Measurements from ENCODE around the gene CYP26B1. TPM values are rescaled to one million over a fixed set of nuclear protein-coding genes. Genes with fewer than 3 reads are reported as not detected.

Gene CYP26B1
- polyA plus RNA-seq, 3 donors, result not detected

DNA sequence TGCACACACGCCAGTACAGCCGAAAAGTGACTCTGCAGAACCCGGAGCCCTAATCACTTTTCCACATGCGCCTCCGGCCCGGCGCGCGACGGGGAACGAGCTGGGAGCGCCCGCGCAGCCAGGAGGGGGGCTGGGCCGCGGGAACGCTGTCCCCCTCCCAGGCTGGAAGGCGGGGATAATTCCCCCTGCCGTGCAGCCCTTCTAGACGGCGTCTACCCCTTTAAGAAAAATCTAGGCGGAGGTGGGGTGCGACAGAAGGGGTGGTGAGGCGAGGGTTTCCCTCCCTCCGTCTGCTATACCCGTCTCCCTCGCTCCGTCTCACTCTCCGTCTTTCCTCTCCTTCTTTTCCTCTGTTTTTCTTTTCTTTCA, 2.4 kb downstream of the CYP26B1 start:
- Histone ChIP-seq H3K79me2 (ENCODE audit: insufficient read depth, low read length) (no peaks in the 10 kb centered on the region), H3K27ac (ENCODE audit: low read depth in 1 of 2, low read length in 2 of 2) (no peak overlapping the region), H4K20me1 (ENCODE audit: insufficient read depth, low read length) (no peaks in the 10 kb centered on the region), H3K9me3 (replicated peaks in 1 of 2; ENCODE audit: control insufficient read depth in 1 of 2, insufficient read depth in 1 of 2, low read length in 2 of 2) (peaks cover 10 to 25% of the 10 kb centered on the region in 2 donors), H3K27me3 (ENCODE audit: control insufficient read depth in 2 of 2, insufficient read depth in 2 of 2, low read length in 2 of 2) (peaks cover 53 to 81% of the 10 kb centered on the region in 2 donors), H3K4me1 (ENCODE audit: control insufficient read depth in 1 of 2, insufficient read depth in 2 of 2, low read length in 2 of 2) (peaks cover 3 to 11% of the 10 kb centered on the region in 2 donors), H3K4me3 (replicated peaks in 1 of 3; ENCODE audit: low read depth in 2 of 3, low read length in 3 of 3) (peak overlapping the region in 1 of 3 experiments; percentile 20), H2AFZ (ENCODE audit: insufficient read depth, low read depth, low read length, poor library complexity, severe bottlenecking) (no peak overlapping the region), H3K9ac (ENCODE audit: insufficient read depth, low read length, poor library complexity, severe bottlenecking) (no peak overlapping the region), H3K4me2 (replicated peaks; ENCODE audit: extremely low read depth, low read length, poor library complexity, severe bottlenecking) (peak overlapping the region; percentile 49), H3K36me3 (replicated peaks in 1 of 2; ENCODE audit: control insufficient read depth in 1 of 2, insufficient read depth in 2 of 2, low read length in 2 of 2) (no peaks in the 10 kb centered on the region)
- Mint-ChIP-seq H3K36me3 (peaks cover 3 to 13% of the 10 kb centered on the region in 2 donors), H3K4me1 (peaks cover 39% of the 10 kb centered on the region), H3K9me3 (peaks cover 2 to 31% (median 22%) of the 10 kb centered on the region in 7 donors), H3K27ac (no peak overlapping the region), H3K27me3 (ENCODE audit: low read depth in 3 of 3) (peaks cover 77 to 91% (median 83%) of the 10 kb centered on the region in 3 donors), H3K4me3 (peak overlapping the region in 1 of 2 donors; percentile 82)
- no peak for DNase-seq
- whole genome bisulfite sequencing (ENCODE audit: insufficient coverage), result 0% methylated on average over 22 of the region's 29 CpGs
- intact Hi-C loops (cut with micrococcal nuclease), result no loop called here
- TF ChIP-seq, protein P1, sequence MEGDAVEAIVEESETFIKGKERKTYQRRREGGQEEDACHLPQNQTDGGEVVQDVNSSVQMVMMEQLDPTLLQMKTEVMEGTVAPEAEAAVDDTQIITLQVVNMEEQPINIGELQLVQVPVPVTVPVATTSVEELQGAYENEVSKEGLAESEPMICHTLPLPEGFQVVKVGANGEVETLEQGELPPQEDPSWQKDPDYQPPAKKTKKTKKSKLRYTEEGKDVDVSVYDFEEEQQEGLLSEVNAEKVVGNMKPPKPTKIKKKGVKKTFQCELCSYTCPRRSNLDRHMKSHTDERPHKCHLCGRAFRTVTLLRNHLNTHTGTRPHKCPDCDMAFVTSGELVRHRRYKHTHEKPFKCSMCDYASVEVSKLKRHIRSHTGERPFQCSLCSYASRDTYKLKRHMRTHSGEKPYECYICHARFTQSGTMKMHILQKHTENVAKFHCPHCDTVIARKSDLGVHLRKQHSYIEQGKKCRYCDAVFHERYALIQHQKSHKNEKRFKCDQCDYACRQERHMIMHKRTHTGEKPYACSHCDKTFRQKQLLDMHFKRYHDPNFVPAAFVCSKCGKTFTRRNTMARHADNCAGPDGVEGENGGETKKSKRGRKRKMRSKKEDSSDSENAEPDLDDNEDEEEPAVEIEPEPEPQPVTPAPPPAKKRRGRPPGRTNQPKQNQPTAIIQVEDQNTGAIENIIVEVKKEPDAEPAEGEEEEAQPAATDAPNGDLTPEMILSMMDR (IDR thresholded peaks at IDR 0.05), result no peak

DNA sequence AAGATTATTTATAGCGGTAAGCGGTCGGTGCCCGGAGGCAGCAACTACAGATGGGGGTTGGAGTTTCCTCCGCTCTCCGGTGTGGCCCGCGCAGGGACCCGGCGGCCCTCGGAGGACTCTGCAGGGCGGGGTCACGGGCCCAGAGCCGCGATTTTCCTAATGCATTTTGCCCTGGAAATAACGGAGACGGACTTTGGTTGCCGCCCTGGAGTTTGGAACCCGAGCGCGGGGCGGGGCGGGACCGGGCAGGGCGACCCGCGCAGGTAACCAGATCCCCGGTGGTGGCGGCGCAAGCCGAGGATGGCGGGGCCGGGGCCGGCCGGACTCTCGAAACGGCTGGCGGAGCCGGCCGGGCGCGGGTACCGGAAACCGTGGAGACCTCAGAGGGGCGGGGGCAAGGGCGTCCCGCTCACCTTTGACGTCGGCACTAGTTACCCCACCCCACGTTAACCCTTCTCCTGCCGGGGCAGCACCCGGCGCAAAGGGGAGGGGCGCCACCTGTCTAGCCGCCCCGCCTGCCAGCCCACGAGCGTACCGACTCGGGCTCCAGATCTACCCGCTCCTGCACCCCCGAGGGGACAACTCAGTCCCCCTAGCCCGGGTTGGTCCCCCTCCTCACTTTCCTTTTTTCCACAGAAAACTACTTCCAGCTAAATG, 2.9 kb downstream of the CYP26B1 start:
- H3K4me2 ChIP-seq (replicated peaks; ENCODE audit: extremely low read depth, low read length, poor library complexity, severe bottlenecking), result peak overlapping the region; percentile 49
- H3K27ac Mint-ChIP-seq, result no peak overlapping the region
- peaks cover 2 to 31% (median 21%) of the 10 kb centered on the region in 7 donors for H3K9me3 Mint-ChIP-seq
- no peaks in the 10 kb centered on the region for H3K79me2 ChIP-seq (ENCODE audit: insufficient read depth, low read length)
- H3K4me3 Mint-ChIP-seq, result peak overlapping the region in 1 of 2 donors; percentile 68
- H3K9ac ChIP-seq (ENCODE audit: insufficient read depth, low read length, poor library complexity, severe bottlenecking), result no peak overlapping the region
- H3K36me3 Mint-ChIP-seq, result peaks cover 3 to 9% of the 10 kb centered on the region in 2 donors
- peaks cover 10 to 25% of the 10 kb centered on the region in 2 donors for H3K9me3 ChIP-seq (replicated peaks in 1 of 2; ENCODE audit: control insufficient read depth in 1 of 2, insufficient read depth in 1 of 2, low read length in 2 of 2)
- peaks cover 72 to 86% (median 78%) of the 10 kb centered on the region in 3 donors for H3K27me3 Mint-ChIP-seq (ENCODE audit: low read depth in 3 of 3)
- TF ChIP-seq, protein P1 (IDR thresholded peaks at IDR 0.05), result no peak
- WGBS (ENCODE audit: insufficient coverage), result under 1% methylated on average over 63 of the region's 63 CpGs
- peaks cover 48 to 76% of the 10 kb centered on the region in 2 donors for H3K27me3 ChIP-seq (ENCODE audit: control insufficient read depth in 2 of 2, insufficient read depth in 2 of 2, low read length in 2 of 2)
- no peak overlapping the region for H2AFZ ChIP-seq (ENCODE audit: insufficient read depth, low read depth, low read length, poor library complexity, severe bottlenecking)
- no peaks in the 10 kb centered on the region for H4K20me1 ChIP-seq (ENCODE audit: insufficient read depth, low read length)
- H3K4me1 ChIP-seq (ENCODE audit: control insufficient read depth in 1 of 2, insufficient read depth in 2 of 2, low read length in 2 of 2), result peaks cover 3 to 11% of the 10 kb centered on the region in 2 donors
- DNase-seq, result no peak
- H3K27ac ChIP-seq (ENCODE audit: low read depth in 1 of 2, low read length in 2 of 2), result no peak overlapping the region
- no peaks in the 10 kb centered on the region for H3K36me3 ChIP-seq (replicated peaks in 1 of 2; ENCODE audit: control insufficient read depth in 1 of 2, insufficient read depth in 2 of 2, low read length in 2 of 2)
- H3K4me1 Mint-ChIP-seq, result peaks cover 34% of the 10 kb centered on the region
- H3K4me3 ChIP-seq (replicated peaks in 1 of 3; ENCODE audit: low read depth in 2 of 3, low read length in 3 of 3), result peak overlapping the region in 1 of 3 experiments; percentile 20
- intact Hi-C loops (cut with micrococcal nuclease), result no loop called here
